GM18499 (cell line): ENCODE results near the gene HOMER2.
"Not testable (repeated sequence)": the region's sequence is repeated elsewhere in the genome, so short reads cannot be mapped to it uniquely, and the experiment has no call there.

Source experiments
- ATAC-seq: cut with Tn5 transposase; IDR thresholded peaks from one replicate; pipeline ENCODE4 v1.9.1; 2021; ENCODE audit warnings: moderate number of reproducible peaks; ENCODE audit not compliant: insufficient read depth, unreplicated experiment

HOMER2 gene

DNA sequence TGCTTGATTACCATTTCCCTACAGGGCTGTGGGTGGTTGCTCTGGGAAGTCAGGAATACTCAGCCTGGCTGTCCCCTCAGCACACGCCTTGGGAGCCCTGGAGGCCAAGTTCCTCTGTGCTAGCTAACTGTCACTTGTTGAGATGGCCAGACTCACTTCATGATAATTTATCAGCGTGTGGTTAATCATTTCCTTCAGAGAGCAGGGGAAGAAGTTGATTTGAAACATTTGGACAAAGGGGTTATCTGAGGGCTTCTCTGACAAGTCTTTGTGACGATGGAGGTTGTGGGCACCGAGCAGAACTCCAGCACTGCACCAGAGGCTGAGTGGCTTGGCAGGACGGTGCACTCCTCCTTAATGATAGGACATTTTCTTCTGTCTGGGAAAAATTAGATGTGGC, 81.2 kb downstream of the HOMER2 start:
- no peak for ATAC-seq

DNA sequence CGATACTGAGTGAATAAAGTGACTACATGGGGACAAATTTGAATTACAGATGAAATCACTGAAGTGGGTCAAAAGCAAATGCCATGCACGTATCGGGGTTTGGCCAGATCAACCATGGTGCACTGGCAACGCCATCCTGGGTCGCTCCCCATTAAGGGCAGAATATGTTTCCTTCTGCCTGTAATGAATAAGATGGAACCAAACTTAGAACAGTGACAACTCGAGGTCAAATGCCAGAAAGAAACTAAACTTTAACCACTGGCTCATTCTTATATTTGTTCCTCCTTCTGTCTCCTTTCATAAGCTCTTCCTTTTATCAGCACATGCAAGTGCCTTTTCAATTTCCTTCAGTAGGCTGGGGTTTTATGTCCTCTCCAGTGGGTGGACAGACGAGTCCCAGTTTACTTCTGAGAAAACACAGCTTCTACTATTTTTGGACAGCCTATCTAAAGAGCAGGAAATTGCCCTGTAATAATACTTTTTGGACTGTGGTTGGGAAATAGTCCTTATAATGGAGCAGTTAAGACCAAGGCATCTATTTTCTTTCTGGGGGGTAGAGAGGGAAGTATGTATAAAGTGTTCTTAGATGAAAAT, 81.7 kb downstream of the HOMER2 start:
- no peak for ATAC-seq

DNA sequence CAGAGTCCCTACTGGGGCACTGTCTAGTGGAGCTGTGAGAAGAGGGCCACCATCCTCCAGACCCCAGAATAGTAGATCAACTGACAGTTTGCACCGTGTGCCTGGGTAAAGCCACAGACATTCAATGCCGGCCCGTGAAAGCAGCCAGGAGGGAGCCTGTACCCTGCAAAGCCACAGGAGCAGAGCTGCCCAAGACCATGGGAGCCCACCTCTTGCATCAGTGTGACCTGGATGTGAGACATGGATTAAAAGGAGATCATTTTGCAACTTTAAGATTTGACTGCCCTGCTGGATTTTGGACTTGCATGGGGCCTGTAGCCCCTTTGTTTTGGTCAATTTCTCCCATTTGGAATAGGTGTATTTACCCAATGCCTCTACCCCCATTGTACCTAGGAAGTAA, 86.5 kb downstream of the HOMER2 start:
- ATAC-seq: not testable (repeated sequence)

DNA sequence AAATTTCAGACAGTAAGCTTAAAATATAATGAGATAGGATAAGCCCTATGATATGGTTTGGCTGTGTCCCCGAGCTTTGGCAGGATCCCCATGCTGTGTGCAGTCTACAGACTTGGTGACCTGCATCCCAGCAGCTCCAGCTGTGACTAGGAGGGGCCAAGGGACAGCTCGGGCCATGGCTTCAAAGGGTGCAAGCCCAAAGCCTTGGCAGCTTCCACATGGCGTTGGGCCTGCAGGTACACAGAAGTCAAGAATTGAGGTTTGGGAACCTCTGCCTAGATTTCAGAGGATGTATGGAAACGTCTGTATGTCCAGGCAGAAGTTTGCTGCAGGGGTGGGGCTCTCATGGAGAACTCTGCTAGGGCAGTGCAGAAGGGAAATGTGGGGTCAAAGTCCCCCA, 86.9 kb downstream of the HOMER2 start:
- ATAC-seq: not testable (repeated sequence)

DNA sequence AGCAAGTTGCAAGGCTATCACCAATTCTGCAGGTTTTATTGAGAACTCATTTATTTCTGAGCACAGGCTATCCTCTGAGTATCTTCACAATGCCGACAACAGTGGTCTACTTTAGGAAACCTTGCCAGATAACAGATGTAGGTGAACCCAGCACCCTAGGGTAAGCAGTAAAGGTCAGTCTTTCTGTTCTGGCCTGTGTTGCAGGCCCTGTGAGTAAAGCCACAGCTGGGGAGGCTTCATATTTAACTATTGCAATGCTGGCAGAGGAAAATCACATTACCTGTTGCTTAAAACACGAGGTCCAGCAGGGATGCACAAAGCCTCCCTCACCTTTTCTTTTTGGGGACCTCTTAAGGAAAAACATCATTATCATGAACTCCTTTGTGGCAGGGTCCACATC, 87.6 kb downstream of the HOMER2 start:
- ATAC-seq: no peak

DNA sequence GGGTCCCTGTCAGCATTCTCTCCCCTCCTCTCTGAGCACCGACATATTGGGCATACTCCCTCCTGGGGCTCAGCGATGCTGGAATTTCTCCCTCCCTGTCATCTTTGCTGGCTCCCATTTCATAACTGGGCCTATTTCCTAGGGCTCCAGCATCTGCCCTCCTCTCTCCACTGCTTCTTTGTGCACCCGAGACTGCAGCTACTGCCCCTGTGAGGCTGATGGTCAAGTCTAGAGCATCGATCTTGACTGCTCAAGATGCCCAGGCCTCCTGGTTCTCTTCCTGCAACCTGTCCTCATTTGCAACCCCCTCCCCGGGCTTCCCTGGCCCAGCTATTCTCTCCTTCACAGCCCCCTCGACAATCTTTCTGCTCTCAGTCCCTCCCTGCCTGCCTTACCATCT, 89.6 kb downstream of the HOMER2 start:
- no peak for ATAC-seq

DNA sequence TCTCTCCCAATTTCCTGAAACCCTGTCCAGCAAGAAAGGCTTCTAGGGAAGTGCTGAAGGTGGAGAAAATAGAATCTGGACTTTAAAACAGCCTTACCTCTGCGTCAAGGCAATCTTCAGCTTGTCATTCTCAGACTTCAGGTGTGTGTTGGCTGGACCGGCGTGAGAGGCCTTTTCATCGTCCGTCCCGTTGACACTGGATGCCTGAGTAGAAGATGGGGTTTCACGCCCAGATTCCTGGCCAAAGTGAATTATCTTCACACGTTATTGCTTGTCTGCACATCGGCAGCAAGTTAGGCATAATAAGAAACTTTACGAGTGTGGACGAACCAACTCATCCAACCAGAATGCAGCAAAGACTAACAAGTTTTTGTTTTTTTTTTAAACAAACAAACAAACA, 93.6 kb downstream of the HOMER2 start:
- no peak for ATAC-seq

DNA sequence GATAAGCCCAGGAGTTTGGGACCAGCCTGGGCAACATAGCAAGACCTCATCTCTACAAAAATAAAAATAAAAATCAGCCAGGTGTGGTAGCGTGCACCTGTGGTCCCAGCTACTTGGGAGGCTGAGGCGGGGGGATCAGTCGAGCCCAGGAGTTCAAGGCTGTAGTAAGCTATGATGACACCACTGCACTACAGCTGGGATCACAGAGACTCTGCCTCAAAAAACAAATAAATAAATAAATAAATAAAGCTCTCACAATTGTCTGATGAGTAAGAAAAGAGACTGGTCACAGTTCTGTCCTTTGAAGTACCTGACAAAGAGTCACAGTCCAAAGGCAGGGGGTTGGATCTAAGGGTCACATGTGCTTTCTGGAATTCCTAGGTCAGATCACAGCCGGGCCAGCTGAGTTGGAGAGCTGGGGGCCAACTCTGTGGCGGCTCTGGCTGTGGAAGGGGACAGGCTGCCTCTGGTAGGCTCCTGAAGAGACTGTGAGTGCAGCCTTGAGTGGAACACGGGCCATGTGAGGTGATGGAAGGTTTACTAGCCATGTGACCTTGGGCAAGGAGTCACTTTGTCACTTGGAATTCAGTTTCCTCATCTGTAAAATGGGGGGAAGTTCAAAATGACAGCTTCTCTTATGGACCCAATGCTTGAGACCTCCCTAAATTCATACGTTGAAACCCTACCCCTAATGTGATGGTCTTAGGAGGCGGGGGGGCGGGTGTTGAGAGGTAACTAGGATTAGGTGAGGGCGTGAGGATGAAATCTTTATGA, 95.9 kb downstream of the HOMER2 start:
- ATAC-seq: no peak

DNA sequence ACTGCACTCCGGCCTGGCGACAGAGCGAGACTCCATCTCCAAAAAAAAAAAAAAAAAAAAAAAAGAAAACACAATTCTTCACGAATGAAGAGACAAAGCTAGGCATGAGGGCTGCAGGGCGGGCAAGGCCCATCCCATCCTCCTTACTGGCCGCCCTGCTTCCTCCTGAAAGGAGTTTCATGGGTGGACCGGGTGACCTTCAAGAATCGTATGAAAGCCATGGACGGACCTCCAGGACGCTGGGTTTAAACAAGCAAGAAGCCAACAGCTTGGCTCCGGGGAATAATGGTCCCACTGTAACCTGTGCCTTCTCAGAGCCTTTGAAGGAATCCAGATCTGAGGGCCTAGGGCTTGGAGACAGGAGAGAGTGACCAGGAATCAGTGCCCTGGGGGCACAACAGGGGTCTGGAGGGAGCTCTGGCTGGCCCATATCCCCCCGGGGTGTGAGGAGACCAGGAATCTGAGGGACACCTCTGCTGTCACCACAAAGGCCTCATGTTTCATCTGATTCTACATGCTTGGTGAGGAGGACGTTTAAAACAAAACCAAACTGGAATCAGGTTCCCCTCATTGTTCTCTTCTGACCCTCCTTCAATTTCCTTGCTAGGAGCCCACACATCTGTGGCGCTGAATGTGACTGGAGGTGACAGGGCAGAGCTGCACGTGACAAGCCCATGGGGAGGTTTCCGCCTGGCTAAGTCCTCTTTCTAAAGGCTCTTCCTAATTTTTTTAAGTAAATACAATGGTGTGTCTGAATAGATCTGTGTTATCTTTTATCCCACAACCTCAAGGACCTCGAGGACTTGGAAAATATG, 97.0 kb downstream of the HOMER2 start:
- ATAC-seq: no peak

DNA sequence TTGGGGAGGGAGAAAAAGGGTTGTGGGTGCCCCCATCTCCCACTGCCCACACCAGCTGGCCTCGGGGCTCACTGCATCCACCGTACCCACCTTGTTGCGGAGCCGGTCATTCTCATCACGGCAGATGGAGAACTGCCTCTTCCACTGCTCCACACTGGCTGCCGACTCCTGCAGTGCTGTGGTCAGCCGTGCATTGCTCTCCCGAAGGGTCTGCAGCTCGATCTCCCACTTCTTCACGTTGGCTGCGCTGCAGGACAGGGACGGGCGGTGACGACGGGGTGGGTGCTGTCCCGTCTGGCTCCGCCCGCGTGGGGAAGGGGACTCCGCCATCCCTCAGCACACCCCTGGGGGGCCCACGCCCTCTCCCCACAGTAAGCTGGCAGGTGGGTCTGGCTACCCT, 98.0 kb downstream of the HOMER2 start:
- no peak for ATAC-seq

DNA sequence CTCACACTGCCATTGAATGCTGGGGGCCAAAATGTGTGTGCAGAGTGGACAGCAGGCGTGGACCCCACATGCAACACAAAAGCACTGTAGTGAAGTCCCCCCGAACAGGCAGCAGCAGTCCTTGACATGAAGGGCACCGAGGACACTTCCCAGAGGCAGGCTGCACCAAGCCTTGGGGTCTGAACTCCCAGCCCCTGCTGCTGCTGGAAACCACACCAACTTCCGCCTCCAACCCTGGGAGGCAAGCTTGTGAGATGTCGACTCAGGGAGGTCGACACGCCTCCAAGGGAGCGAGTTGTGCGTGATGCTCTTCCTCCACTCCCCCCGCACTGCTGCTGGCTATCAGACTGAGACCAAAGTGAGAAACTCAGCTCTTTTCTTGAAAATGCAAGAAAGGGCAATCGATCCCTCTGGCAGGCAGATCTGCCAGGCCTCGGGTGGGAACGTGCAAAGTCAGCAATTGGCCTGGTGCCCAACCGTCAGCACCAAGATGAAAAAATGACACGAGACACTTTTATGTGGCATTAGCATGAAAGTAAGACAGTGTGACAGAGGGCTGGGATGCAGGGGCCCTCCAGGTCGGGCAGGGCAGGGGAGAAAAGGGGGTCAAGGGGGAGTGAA, 99.5 kb downstream of the HOMER2 start:
- no peak for ATAC-seq

DNA sequence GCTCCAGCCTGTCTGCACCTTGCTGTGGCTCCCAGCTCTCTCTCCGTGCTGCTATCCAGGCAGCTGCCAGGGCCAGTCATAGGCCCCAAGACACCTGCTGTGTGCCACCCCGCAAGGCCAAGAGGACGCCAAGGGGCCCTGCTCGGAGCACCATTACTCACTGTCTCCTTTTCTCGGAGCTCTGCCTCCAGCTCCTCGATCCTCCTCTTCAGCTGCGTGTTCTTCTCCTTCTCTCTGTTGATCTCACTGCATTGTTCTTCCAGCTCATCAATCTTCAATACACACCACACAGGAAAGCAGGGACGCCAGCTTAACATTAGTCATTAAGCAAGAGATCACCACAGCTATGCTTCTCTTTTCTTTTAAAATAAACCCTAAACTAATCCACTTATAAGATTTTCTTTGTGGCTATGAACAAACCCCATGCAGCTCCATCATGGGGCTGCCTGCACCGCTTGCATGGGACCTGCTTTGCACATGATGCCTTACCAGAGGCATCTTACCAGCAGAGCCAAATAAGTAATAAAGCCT, 100.5 kb downstream of the HOMER2 start:
- no peak for ATAC-seq

DNA sequence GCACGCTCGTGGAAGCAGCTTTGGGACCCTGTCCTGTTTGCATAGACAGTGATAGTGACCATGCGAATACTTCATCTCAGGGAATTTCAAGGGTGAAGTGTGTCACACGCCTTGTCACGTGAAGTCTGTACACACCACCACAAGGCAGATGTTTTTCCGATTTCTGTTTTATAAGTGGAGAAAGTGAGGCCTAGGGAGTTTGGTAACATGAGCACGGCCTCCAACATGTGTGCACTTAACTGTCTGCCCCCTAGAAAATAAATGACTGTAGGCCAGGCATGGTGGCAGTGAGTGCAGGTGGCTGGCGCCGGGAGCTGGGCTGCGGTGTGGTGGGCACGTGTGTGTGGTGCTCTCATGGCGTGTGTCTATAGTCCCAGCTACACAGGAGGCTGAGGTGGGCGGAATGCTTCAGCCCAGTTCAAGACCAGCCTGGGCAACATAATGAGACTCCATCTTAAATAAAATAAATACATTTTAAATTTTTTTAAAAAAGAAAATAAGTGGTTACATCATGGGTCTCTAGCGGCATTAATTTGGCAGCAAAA, 101.1 kb downstream of the HOMER2 start:
- no peak for ATAC-seq

DNA sequence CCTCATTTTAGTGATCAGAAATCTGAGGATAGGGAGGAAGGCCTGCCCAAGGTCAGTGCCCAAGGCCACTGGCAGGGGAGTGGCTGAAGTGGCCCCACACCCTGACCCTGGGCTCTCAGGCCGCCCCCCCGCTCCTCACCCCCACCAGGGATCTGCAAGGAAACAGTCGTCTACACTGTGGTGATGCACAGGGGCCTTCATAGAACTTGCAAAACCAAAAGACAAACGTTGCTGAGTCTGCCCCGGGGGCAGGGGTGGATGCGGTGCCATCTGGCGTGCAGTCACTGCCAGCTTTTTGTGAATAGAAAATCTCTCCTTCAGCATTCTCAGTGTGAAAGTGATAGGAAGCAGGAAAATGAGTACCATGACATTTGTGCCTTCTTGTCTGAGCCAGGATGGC, 101.8 kb downstream of the HOMER2 start:
- no peak for ATAC-seq

DNA sequence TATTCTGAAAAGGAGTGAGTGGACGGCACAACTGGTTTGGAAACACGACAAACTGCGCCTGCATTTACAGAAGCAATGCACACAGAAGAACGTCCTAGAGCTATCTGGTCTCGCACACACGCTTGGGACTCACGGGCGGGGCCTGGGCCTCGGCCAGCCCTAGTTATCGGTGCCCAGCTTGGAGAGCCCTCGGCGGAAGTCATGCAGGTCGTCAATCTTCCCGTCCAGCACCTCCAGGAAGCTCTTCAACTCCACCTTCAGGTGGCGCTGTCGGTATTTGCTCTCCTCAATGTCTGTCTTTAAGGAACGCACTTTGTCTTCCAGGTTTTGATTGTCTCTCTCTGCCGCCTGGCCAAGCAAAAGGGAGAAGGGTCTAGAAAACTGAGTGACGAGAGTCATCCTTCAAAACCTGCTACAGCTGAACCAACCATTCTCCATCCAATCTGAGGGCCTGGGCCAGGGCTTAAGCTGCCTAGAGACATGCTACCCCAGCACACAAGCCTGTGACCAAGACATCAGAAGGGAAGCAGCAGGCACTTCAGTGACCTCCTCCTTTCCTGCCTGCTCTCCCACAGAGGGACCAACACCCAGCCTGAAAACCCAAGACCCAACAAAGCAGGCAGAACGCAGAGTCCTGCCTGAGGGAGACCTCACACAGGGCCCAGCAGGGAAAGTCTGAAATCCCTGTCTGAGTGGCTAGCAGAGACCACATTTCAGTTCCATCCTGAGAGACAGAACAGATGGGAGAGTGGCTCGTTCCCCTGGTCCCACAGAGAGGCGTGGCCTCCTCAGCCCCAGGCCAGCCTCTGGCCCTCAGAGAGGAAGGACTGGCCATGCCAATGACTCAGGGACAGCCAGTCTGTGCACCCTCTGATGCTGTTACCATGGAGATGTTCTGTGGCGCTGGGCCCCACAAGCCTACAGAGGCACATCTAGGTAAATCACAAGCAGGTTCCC, 102.7 kb downstream of the HOMER2 start:
- ATAC-seq: peak; percentile 51

DNA sequence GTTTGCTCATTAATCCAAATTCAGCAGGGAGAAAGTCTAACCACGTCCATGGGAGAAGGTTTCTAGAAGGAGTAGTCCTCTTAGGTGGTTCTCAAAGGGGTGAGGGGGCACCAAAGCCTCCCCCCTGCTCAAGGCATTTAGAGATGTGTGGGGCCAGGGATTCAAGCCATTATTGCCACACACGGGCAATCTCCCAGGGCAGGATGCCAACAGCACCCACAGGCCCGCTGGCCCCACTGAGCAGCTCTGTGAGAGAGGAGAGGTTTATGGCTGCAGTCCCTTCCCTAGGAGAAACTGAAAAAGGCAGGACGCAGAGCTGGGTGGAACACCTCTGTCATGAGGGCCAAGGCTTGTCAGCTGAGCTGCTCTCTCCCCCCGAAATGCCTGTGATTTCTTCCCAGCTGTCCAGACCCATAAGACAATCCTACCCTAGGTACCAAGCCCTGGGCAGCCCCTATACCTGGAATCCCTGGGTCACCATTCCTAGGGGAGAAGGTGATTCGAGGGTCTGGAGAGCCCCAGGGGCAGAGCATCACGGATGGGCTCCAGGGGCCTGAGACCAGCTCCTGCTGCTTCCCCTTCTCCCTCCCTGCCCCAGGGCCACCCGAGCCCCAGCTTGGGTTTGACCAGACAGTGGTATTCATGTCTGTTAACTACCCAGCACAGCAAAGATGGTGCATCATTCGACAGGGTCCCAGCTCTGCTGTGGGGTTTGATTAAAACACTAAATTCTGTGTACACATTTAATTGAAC, 104.1 kb downstream of the HOMER2 start:
- ATAC-seq: no peak

DNA sequence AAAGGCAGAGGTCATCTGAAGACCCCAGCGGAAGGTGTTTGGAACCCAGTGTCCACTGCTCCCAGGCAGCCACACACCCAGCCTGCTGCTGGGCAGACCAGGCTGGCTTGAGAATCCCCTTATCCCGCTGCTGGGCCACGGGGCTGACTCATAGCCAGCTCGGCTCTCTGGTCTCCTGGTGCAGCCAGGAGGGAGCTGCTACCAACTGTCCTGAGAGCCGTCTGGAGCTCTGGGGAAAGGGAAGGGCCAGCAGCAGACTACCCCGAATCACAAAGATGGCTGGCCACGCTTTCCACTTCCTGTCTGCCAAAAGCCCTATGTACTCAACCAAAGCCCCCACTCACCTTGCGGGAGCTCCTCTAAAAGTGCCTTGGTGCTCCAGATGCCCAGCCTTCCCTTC, 104.8 kb downstream of the HOMER2 start:
- no peak for ATAC-seq

DNA sequence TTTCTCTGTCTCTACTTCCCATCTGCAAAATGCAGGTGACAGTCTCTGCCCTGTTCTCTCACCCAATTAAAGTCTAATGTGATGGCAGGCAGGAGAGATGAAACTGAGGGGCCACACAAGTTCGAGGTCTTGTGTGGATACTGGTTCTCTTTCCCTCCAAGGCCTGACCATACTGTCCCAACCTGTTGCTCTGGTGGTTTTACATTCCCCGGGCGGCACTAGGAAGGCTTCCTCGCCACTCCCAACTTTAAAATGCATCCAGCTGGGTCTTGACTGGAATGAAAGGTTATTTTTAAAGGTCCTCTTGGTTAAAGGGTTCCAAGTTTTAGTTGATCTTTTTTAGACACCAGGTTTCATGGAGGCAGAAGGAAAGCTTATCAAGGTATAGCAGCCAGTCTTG, 105.9 kb downstream of the HOMER2 start:
- no peak for ATAC-seq

DNA sequence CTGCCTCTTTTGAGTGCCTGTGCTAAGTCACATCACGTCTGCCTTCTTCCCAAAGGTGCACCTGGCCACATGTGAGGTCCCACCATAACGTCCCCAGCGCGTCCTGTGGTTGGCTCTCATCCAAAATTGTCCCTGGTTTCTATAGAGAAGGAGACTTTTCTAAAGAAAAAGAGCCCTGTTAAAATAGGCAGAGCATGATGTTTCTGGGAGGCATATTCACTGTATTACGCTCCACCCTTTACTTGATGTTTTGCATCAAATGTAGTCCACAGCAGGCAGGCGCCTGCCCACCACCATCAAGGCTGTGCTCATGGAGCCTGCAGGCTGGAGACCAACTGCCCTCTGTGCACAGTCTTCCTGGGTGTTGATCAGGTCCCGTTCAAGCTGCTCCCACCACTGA, 106.8 kb downstream of the HOMER2 start:
- ATAC-seq: no peak
